Uterus (tissue), 4 donors: ENCODE data around the gene KIAA0513. TPM values are rescaled to one million over a fixed set of nuclear protein-coding genes. Genes with fewer than 3 reads are reported as not detected.

Source experiments
- DNase-seq, 2 donors: peaks; one replicate each; pipeline ENCODE4 v3.0.0-alpha.2; 2019 to 2020
- H3K27ac ChIP-seq, 2 donors: fragments of 200-600 bp; sonication (generic); 1 replicate in 1 of 2; 2 replicates in 1 of 2; pipeline ENCODE4 v1.5.1; 2016 to 2018
- H3K27me3 ChIP-seq, 2 donors: fragments of 200-600 bp; sonication (generic); one replicate each; pipeline ENCODE4 v1.5.1; 2018 to 2019; ENCODE audit warnings: control low read depth in 1 of 2
- H3K36me3 ChIP-seq, 2 donors: fragments of 200-600 bp; sonication (generic); one replicate each; pipeline ENCODE4 v1.5.1; 2019; ENCODE audit warnings: control low read depth in 1 of 2
- H3K4me1 ChIP-seq, 2 donors: fragments of 200-600 bp; sonication (generic); one replicate each; pipeline ENCODE4 v1.5.1; 2018 to 2019; ENCODE audit warnings: control low read depth in 1 of 2
- H3K4me3 ChIP-seq, 2 donors: fragments of 200-600 bp; sonication (generic); 1 replicate in 1 of 2; 2 replicates in 1 of 2; pipeline ENCODE4 v1.5.1; 2018 to 2019; ENCODE audit warnings: mild to moderate bottlenecking in 1 of 2
- H3K9me3 ChIP-seq, 2 donors: fragments of 200-600 bp; sonication (generic); one replicate each; pipeline ENCODE4 v1.5.1; 2019; ENCODE audit warnings: control low read depth in 1 of 2
- CTCF ChIP-seq, 4 experiments: fragments of 200-600 bp in 2 of 4; fragments of 450-650 bp in 2 of 4; sonication (generic) in 2 of 4; IDR thresholded peaks; one replicate each; pipeline ENCODE4 v1.5.1; 2016 to 2019; ENCODE audit warnings: antibody characterized with exemption in 4 of 4, mild to moderate bottlenecking in 2 of 4, moderate library complexity in 1 of 4
- POLR2A ChIP-seq, 2 donors: fragments of 450-650 bp; IDR thresholded peaks; one replicate each; pipeline ENCODE4 v1.6.1; 2016; ENCODE audit warnings: antibody characterized with exemption in 2 of 2, mild to moderate bottlenecking in 1 of 2, moderate library complexity in 1 of 2
- intact Hi-C: fragments of 100-400 bp; cut with DNase I; formaldehyde crosslinking; loops from one replicate; pipeline ENCODE4 v1.15.1; 2023; ENCODE audit warnings: low total_unique reads
- total RNA-seq, 4 donors: library from RNA; depleted of rRNA in 3 of 4; stranded (reverse); fragments of >200 nt in 3 of 4; gene quantifications; one replicate each; pipeline versions ENCODE4 v1.1.0 to v1.2.4, GENCODE V29; 2014 to 2023
- donor health status: DM: yes; HTN: yes; CAD: no.

Gene KIAA0513
- total RNA-seq, 4 donors from 2014 or later: 4.7 to 17.3 (median 9.4) TPM

DNA sequence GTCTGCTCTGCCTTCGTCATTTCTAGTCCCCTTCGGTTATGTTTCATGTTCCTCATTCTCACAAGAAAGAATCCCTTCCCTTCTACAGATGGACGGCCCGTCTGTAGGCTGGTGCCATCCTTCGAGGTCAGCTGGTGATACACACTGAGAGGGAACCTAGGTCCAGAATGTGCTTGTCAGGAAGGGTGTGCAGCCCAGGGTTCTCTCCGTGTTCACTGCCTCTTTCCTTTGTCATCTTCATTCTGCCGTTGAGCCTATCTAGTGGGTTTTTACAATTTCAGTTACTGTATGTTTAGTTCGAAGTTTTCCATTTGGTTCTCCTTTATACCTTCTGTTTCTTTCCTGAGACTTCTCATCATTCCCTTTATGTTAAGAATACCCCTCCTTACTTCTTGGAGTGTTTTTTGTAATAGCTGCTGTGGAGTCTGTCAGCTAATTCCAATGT lies 18.9 kb downstream of the KIAA0513 start:
- DNase-seq: no peak
- no peaks in the 10 kb centered on the region for H3K9me3 ChIP-seq

GRCh38 chr16:85046931-85047866 lies 19.6 kb downstream of the KIAA0513 start:
- Histone ChIP-seq H3K4me1 (no peaks in the 10 kb centered on the region), H3K27ac (no peak overlapping the region), H3K27me3 (no peaks in the 10 kb centered on the region), H3K36me3 (no peaks in the 10 kb centered on the region), H3K4me3 (no peak overlapping the region), H3K9me3 (no peaks in the 10 kb centered on the region)
- DNase-seq: no peak
- intact Hi-C loops: no loop called here
- TF ChIP-seq CTCF (IDR thresholded peaks at IDR 0.05): no peak
- TF ChIP-seq POLR2A (IDR thresholded peaks at IDR 0.05): no peak

More for the DNA sequence above, 18.9 kb downstream of the KIAA0513 start:
- TF ChIP-seq POLR2A (IDR thresholded peaks at IDR 0.05) (no peak), CTCF (IDR thresholded peaks at IDR 0.05) (no peak)
- Histone ChIP-seq H3K36me3 (no peaks in the 10 kb centered on the region), H3K27ac (no peak overlapping the region), H3K27me3 (no peaks in the 10 kb centered on the region), H3K4me1 (no peaks in the 10 kb centered on the region), H3K4me3 (no peak overlapping the region)
- intact Hi-C loops: no loop called here

DNA sequence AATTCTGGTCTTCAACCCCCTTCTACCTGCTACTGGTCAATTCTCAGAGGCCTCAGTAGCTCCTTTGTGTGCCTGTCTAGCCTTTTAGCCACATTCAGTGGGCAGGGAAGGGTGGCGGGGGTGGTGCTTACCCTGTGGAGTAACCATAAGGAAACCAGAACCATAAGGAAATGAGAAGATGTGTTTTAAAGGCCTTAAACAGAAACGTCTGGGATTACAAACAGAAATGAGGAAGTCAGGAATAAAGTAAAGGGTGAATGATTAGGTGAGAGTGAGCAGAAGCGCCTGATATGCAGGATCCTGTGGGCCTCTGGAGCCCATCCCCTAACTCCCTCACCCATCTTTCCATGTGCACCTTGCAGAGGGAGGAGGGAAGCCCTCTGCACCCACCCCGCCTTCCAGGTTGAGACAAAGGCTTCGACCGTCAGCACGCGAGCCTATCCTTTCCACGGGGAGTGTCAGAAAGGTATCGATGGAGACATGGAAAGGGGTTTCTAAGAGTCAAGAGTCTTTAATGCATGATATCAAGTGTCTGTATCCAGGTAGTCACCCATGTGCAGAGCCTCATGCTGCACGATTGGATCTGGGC lies 20.4 kb downstream of the KIAA0513 start:
- H3K4me1 ChIP-seq: no peaks in the 10 kb centered on the region
- no peak overlapping the region for H3K4me3 ChIP-seq
- TF ChIP-seq CTCF (IDR thresholded peaks at IDR 0.05) (no peak), POLR2A (IDR thresholded peaks at IDR 0.05) (no peak)
- no peaks in the 10 kb centered on the region for H3K9me3 ChIP-seq
- no peaks in the 10 kb centered on the region for H3K27me3 ChIP-seq
- intact Hi-C loops: no loop called here
- H3K27ac ChIP-seq: no peak overlapping the region
- DNase-seq: no peak
- H3K36me3 ChIP-seq: no peaks in the 10 kb centered on the region

DNA sequence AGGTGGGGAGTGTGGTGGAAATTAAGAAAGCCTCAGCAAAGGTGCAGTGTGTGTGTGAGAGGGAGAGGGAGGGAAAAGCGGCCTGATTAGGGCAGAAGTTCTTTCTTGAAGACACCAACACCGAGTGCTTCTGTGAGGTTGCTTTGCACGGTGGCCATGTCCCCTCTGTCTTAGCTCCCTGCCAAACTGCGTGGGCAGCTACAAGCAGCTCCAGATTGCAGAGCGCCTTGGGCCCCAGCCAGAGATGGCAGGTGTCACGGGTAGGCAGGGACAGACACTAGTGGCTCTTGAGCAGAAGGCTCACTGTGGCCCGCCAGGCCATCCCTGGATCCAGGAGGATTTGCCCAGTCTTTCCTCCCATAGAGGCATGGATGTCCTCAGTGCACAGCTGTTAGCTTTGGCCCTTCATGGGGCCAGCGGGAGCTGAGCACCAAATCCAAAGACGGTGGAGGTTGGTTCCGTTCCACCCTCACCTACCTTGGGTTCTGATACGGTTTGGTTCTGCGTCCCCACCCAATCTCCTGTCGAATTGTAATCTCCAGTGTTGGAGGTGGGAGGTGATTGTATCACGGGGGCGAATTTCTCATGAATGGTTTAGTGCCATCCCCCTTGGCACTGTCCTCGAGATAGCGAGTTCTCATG lies 21.4 kb downstream of the KIAA0513 start:
- no peak for TF ChIP-seq CTCF (IDR thresholded peaks at IDR 0.05)
- TF ChIP-seq POLR2A (IDR thresholded peaks at IDR 0.05): no peak
- intact Hi-C loops: no loop called here
- H3K36me3 ChIP-seq: no peaks in the 10 kb centered on the region
- no peaks in the 10 kb centered on the region for H3K9me3 ChIP-seq
- H3K4me3 ChIP-seq: no peak overlapping the region
- no peak for DNase-seq
- no peaks in the 10 kb centered on the region for H3K27me3 ChIP-seq
- no peaks in the 10 kb centered on the region for H3K4me1 ChIP-seq
- no peak overlapping the region for H3K27ac ChIP-seq
